HEK293 (cell line): ENCODE data around the gene LSM3.

Source experiments
- BCL11A ChIP-seq: fragments of 450-650 bp; formaldehyde crosslinking; IDR thresholded peaks from 2 replicates; pipeline ENCODE4 v1.5.1; 2016; ENCODE audit warnings: low read depth, missing biosample characterization, missing genetic modification characterization
- CTCF ChIP-seq: fragments of 450-650 bp; formaldehyde crosslinking; IDR thresholded peaks from 2 replicates; pipeline ENCODE4 v1.5.1; 2016; ENCODE audit warnings: missing biosample characterization, missing genetic modification characterization
- SP7 ChIP-seq: fragments of 450-650 bp; formaldehyde crosslinking; IDR thresholded peaks from 2 replicates; pipeline ENCODE4 v1.5.1; 2016; ENCODE audit warnings: missing biosample characterization, missing genetic modification characterization
- ZBTB1 ChIP-seq: fragments of 450-650 bp; formaldehyde crosslinking; IDR thresholded peaks from 2 replicates; pipeline ENCODE4 v1.5.1; 2016; ENCODE audit warnings: missing biosample characterization, missing genetic modification characterization
- ZBTB21 ChIP-seq: fragments of 450-650 bp; formaldehyde crosslinking; IDR thresholded peaks from 2 replicates; pipeline ENCODE4 v1.5.1; 2017; ENCODE audit warnings: missing biosample characterization, missing genetic modification characterization
- ZNF274 ChIP-seq, 2 experiments: fragments of 200-500 bp in 1 of 2; fragments of 450-650 bp in 1 of 2; sonication (Bioruptor generic) in 1 of 2; formaldehyde crosslinking in 1 of 2; IDR thresholded peaks; 2 replicates each; pipeline versions ENCODE4 v1.5.1 to v1.6.1; 2014 to 2016; ENCODE audit warnings: borderline replicate concordance in 1 of 2, inconsistent platforms in 1 of 2, low read length in 1 of 2, missing biosample characterization in 1 of 2, missing genetic modification characterization in 1 of 2
- ZNF324 ChIP-seq: fragments of 450-650 bp; formaldehyde crosslinking; IDR thresholded peaks from 2 replicates; pipeline ENCODE4 v1.5.1; 2016; ENCODE audit warnings: missing biosample characterization, missing genetic modification characterization
- ZNF366 ChIP-seq: fragments of 450-650 bp; formaldehyde crosslinking; conservative IDR thresholded peaks from 2 replicates; pipeline ENCODE4 v1.5.1; 2016; ENCODE audit warnings: missing biosample characterization, missing genetic modification characterization
- ZNF707 ChIP-seq: fragments of 450-650 bp; formaldehyde crosslinking; IDR thresholded peaks from 2 replicates; pipeline ENCODE4 v1.5.1; 2016; ENCODE audit warnings: missing biosample characterization, missing genetic modification characterization

- TF ChIP-seq CTCF (tag by site-specific recombination) (no peak), ZBTB21 (tag by site-specific recombination) (no peak), ZNF707 (tag by site-specific recombination) (no peak), BCL11A (tag by site-specific recombination) (no peak), SP7 (no peak), ZNF274 (IDR thresholded peaks at IDR 0.05; ENCODE audit: low read length) (no peak), ZNF274 (tag by site-specific recombination; IDR thresholded peaks at IDR 0.05; ENCODE audit: borderline replicate concordance) (no peak), ZNF324 (tag by site-specific recombination) (no peak), ZBTB1 (no peak), ZNF366 (tag by site-specific recombination) (no peak)
Observed at GRCh38 chr3:14156843-14157561, 21.6 kb upstream of the LSM3 start.
